ENCODE measurements around the gene MAFG. TPM values are rescaled to one million over a fixed set of nuclear protein-coding genes. Genes with fewer than 3 reads are reported as not detected.

Gene MAFG
- total and polyA plus RNA-seq, 9 of the 15 experiments (the other 6 are each of a cell fraction or from before 2014, with no cell fraction given) = 1.1 to 58.1 (median 24.9) TPM

DNA sequence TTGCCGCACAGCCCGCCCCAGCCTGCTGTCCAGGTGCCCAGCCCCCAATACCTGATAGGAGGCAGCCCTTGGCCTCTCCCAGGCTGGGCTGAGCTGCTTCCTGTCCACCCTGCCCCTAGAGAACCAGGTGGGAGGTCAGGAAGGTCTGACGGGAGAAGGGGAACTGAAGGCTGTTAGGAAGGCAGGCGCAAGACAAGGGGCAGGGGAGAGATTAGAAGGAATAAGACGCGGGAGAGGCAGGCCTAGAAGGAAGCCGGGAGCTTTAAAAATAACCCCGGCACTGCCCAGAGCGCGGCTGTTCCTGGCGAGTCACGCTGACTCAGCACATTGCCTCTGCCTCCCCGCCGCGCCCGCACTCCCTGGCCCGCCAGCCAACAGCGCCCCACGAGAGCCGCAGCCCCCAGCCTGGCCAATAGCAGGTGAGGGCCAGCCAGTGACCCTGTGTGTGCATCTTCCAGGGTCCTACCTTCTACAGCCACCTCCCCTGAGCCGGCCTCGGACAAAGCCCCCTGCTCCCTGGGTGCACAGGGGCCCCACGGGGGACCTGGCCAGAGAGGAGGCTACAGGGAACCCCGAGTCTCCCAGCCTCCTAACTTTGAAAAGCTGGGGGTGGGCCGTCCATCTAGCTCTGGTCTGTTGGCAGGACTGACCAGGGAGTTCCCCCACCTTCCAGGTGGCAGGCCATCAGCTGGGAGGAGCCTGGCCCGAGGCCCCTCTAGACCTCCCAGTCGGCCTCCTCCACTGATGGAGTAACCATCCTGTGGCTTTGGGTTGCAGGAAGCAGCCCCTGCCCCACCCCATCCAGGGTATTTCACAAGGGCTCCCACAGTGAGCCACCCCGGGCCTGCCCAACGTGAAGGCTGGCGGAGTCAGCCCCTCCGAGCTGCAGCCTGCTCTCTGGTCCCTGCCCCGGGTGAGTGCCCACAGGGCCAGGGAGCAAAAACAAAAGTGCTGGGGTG lies 4.0 kb downstream of the MAFG start (continued):
- TF ChIP-seq SOX6 (IDR thresholded peaks at IDR 0.05) = peak; percentile 66; the same call in 1 of the 2 replicates
- peak; percentile 40 for TF ChIP-seq RBM22 (IDR thresholded peaks at IDR 0.05; ENCODE audit: low read depth, low read length, poor library complexity, severe bottlenecking)
- TF ChIP-seq JUN (IDR thresholded peaks at IDR 0.05; ENCODE audit: borderline replicate concordance, low read depth, low read length) = peak; percentile 49; the same call in 1 of the 2 replicates
- TF ChIP-seq JUN (CRISPR knock-in tag; IDR thresholded peaks at IDR 0.05; ENCODE audit: borderline replicate concordance) = no peak
- TF ChIP-seq, protein P1, sequence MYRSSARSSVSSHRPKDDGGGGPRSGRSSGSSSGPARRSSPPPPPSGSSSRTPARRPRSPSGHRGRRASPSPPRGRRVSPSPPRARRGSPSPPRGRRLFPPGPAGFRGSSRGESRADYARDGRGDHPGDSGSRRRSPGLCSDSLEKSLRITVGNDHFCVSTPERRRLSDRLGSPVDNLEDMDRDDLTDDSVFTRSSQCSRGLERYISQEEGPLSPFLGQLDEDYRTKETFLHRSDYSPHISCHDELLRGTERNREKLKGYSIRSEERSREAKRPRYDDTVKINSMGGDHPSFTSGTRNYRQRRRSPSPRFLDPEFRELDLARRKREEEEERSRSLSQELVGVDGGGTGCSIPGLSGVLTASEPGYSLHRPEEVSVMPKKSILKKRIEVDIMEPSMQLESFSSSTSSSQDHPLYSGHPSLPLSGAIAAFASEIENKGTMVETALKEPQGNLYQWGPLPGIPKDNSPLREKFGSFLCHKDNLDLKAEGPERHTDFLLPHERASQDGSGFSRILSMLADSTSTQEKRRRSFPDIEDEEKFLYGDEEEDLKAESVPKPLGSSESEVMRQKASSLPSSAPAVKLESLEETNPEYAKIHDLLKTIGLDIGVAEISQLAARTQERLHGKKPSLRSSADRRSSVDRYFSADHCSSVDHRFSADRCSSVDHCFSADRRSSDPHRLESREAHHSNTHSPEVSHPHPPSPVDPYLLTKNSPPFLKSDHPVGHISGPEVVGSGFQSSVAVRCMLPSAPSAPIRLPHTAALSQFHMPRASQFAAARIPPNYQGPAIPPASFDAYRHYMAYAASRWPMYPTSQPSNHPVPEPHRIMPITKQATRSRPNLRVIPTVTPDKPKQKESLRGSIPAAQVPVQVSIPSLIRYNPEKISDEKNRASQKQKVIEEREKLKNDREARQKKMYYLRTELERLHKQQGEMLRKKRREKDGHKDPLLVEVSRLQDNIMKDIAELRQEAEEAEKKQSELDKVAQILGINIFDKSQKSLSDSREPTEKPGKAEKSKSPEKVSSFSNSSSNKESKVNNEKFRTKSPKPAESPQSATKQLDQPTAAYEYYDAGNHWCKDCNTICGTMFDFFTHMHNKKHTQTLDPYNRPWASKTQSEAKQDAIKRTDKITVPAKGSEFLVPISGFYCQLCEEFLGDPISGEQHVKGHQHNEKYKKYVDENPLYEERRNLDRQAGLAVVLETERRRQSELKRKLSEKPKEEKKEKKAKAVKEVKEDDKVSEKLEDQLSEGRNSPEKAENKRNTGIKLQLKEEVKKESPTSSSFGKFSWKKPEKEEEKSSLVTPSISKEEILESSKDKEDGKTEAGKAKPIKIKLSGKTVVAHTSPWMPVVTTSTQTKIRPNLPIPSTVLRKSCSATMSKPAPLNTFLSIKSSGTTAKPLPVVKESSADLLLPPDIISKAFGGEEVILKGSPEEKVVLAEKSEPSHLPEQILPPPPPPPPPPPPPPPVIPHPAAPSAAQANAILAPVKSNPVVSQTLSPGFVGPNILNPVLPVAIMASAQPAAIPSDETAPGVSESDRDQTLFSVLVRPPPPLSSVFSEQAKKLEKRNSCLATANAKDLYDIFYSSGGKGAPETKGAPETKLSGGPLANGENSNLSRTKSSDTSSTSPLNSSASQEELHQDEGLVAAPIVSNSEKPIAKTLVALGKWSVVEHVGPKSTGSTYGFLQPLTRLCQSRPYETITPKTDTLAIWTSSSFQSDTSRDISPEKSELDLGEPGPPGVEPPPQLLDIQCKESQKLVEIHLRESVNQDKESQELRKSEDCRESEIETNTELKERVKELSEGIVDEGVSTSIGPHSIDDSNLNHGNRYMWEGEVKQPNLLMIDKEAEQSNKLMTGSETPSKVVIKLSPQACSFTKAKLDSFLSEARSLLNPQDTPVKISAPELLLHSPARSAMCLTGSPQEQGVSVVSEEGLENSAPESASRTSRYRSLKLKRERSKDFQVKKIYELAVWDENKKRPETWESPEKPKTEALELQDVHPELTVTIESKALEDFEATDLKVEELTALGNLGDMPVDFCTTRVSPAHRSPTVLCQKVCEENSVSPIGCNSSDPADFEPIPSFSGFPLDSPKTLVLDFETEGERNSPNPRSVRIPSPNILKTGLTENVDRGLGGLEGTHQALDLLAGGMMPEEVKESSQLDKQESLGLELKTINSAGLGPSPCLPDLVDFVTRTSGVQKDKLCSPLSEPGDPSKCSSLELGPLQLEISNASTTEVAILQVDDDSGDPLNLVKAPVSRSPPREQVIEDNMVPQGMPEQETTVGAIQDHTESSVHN (IDR thresholded peaks at IDR 0.05; ENCODE audit: borderline replicate concordance in 1 of 2, low read depth in 1 of 2) = peak in 1 of 2 experiments; percentile 62; a peak in 1 of 4 replicates
- TF ChIP-seq RB1 (IDR thresholded peaks at IDR 0.05; ENCODE audit: low read depth) = peak; percentile 81; the same call in 1 of the 2 replicates
- no peak for TF ChIP-seq ARID2 (IDR thresholded peaks at IDR 0.05)
- TF ChIP-seq, protein P2, sequence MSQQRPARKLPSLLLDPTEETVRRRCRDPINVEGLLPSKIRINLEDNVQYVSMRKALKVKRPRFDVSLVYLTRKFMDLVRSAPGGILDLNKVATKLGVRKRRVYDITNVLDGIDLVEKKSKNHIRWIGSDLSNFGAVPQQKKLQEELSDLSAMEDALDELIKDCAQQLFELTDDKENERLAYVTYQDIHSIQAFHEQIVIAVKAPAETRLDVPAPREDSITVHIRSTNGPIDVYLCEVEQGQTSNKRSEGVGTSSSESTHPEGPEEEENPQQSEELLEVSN (IDR thresholded peaks at IDR 0.05; ENCODE audit: borderline replicate concordance in 1 of 2, extremely low read depth in 1 of 2, insufficient read depth in 1 of 2, insufficient read length in 1 of 2, low read depth in 1 of 2, low read length in 1 of 2, poor library complexity in 1 of 2, severe bottlenecking in 1 of 2) = peak in 1 of 2 experiments; percentile 70
- no peak for TF ChIP-seq CBFA2T2 (conservative IDR thresholded peaks at IDR 0.05)
- TF ChIP-seq ARID1B (IDR thresholded peaks at IDR 0.05) = peak; percentile 80
- peak; percentile 57 for TF ChIP-seq PCBP1 (IDR thresholded peaks at IDR 0.05; ENCODE audit: low read depth, low read length, poor library complexity, severe bottlenecking)
- peak; percentile 62 for TF ChIP-seq NEUROD1 (IDR thresholded peaks at IDR 0.05; ENCODE audit: borderline replicate concordance, low read depth, low read length, partially characterized antibody)
- TF ChIP-seq TCFL5 (CRISPR knock-in tag; conservative IDR thresholded peaks at IDR 0.05) = no peak
- TF ChIP-seq ZNF175 (CRISPR knock-in tag; IDR thresholded peaks at IDR 0.05; ENCODE audit: low read depth) = no peak
- TF ChIP-seq MAZ (CRISPR knock-in tag; conservative IDR thresholded peaks at IDR 0.05 in 1 of 2, IDR thresholded peaks at IDR 0.05 in 1 of 2) = peak; percentile 62 to 87
- TF ChIP-seq HMGN3 (IDR thresholded peaks at IDR 0.05; ENCODE audit: borderline replicate concordance, extremely low read depth, insufficient read length, low read depth, low read length) = peak; percentile 84
